Suppressor macrophage (primary cell): Measurements from ENCODE around the gene BTBD9.

Experiments
- DNase-seq, 4 experiments: peaks; one replicate each; pipeline ENCODE4 v3.0.0-alpha.2; 2020 to 2022

Gene BTBD9

DNA sequence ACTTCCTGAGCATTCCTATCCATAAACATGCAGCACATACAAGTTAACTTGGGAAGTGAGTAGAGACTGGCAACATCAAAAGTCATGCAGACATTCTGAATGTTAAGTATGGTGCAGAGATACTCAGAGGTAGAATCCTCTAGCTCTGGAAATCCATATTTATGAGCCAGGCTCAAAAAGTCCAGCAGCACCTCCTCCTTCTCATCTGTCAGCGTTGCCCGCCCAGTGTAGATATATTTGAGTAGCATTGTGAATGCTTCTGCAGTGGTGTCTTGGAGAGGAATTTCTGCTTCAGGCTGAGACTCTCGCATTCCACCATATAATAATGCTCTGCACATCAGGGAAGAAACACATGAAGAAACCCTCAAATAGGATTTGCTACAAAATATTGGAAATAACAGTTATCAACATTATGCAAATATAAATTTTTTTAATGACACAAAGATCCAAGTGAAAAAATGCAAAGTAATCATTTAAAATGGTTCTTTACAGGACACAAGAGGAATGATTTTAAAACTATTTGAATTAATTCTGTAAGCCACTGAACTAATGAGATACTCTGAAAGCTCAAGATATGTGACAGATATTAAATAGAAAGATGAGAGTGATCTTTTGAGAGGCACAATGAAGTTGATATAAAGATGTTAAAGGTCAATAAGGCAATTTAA is 45.6 kb downstream of the BTBD9 start:
- no peak for DNase-seq

DNA sequence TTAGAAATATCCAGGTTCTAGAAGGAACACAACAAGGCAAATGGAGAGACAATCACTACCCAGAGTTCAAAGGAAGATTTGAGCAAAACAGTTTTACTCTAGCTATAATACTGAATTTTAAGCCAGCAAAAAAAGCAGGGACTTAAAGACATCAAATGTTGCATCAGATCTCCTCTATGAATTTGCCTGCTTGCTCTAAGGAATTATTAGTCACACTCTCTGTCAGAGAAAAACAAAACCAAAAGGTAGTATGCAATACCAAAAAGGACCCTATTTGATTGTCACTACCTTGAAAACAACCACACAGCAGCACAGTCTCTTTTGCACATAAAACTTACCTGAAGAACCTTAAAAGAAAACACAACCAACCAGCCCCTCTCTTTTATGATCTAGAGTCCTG is 46.3 kb downstream of the BTBD9 start:
- DNase-seq: no peak

DNA sequence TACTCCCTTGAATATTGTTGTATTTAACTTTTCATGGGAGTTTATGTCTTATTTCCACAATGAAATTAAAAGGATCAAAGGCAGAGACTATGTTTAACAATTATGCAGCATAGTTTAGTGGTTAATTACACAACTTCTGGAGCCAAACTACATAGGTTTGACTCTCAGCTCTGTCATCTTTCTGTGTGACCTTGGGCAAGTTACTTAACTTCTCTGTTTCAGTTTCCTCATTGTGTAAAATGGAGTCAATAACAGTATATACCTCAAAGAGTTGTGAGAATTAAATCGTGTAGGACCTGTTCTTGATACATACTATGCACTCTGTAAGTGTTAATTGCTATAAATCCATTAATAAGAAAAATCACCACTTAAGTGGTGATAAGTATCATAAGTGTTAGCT is 48.3 kb downstream of the BTBD9 start:
- peak in 2 of 4 experiments; percentile 3 to 5 for DNase-seq

DNA sequence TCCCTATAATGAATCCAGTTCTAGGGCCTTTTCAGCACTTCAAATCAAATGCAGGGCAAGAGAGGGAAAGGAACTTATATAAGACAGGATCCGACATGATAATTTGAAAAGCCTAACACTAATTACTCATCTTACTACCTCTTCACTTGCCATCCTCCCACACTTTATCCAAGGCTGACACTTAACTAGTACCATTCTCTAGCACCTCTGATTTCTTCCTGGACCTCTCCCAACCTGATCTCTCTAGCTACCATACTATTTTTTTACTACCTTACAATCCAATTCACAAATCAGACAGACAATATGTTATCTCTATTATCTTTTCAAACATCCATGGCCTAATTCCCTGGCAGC is 50.4 kb downstream of the BTBD9 start:
- DNase-seq: no peak

DNA sequence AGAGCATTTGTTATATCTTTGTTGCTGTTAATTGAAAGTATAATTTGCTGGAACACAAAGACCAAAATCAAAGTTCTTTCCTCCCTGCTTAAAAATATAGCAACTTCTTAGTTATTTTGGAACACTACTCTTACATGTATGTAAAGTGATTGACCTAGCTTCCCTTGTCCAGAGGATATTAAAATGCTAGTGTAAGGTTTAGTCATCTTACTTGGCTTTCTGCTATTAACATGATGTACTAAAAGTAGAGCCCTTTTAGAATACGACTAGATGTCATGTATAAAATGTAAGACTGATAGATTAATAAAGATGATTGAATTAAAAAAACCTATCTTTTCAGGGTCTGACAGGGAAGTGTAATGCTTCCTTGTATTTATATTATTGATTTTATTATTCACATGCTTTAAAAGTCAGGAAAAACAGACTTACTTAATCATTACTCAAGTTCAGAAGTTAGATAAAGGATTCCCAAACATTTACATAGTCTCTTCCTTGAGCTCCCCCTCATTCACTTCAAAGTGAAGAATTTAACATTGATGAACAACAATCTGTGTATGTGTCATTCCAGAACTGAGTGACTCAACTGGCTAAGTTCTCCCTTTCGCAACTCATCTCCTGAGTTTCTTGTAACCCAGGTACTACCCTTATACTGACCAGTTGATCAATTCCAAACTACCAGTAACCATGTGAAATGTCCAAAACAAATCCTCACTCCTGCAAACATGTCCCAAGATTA is 50.9 kb downstream of the BTBD9 start:
- peak in 1 of 4 experiments; percentile 3 for DNase-seq

DNA sequence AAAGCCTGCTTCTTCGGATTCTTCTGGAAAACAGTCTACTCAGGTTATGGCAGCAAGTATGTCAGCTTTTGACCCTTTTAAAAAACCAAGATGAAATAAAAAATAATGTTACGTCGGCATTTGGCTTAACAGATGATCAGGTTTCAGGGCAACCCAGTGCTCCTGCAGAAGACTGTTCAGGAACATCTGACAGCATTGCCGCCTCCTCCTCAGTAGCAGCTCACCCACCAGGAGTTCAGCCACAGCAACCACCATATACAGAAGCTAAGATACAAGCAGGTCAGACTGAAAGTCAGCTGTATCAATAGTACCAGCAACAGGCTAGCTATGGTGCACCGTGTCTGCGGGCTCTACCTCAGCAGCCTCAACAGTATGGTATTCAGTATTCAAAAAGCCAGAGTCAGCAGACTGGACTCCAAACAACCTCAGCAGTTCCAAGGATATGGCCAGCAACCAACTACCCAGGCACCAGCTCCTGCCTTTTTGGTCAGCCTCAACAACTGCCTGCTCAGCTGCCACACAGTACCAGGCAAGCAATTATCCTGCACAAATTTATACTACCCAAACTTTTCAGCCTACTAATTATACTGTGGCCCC is 51.9 kb downstream of the BTBD9 start:
- no peak for DNase-seq

DNA sequence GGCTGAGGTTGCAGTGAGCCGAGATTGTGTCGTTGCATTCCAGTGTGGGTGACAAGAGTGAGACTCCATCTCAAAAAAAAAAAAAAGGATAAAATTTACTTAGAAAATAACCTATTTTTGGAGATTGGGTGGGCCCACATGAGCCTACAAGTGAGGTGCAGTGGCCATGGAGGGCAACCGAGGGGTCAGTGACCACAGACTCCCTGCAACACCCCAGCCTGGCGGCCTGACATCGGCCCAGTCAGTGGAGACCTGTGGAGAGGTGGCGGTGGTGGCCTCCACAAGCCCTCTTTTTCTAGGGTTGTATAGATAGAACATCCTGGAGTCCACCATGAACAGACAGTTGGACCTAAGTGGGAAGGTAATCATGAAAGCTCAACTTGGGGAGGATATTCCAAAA is 52.7 kb downstream of the BTBD9 start:
- DNase-seq: no peak

DNA sequence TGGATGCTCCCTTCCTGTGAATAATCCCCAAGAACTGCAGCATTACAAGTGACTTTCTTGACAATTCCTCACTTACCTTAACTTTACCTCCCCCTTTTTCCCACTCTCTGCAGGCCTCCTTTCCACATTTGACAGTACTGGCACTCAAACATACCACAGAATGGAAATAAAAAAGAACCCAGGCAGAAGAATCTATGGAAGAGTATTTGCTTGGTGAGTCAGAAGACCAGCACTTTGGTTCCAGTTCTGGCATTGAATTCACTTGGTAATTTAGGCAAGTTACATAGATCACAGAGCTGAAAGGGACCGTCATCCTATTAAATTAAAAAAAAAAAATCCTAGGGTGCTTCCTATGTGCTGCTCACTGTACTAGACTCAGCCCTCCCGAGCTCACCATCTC is 55.0 kb downstream of the BTBD9 start:
- no peak for DNase-seq

DNA sequence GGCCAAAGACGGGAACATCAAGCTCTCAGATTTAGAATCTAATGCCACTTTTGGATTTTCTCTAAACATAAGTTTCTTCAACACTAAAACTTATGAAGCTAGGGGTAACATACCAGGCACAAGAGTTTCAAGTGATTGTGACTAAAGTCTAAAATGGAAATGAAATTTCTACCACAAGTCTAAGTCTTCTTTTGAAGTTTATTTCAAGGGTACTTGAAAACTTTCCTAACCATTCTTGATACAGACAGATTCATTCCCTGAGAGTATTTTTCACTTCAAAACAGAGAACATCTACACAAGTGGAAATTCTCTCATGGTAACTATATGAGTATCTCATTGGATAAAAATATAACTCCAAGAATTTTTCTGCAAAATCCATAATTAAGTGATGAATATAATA is 56.2 kb downstream of the BTBD9 start:
- DNase-seq: no peak

DNA sequence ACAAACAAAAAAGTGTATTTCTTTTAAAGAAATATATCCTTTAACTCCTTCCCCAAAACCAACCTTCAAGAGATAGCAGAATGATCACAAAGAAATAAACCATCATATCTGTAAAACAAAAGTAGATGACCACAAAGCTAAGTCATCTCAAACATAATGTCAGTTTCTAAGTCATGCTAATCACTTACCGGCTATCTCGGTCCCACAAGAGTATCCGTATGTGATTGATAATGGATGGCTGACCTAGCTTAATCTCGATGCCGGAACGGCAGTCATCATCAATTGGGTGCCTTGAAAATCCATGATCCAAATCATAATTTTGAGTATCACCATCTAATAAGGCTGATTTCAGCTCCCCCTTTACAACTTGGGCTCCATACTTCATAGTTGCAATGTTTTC is 59.7 kb downstream of the BTBD9 start:
- no peak for DNase-seq

DNA sequence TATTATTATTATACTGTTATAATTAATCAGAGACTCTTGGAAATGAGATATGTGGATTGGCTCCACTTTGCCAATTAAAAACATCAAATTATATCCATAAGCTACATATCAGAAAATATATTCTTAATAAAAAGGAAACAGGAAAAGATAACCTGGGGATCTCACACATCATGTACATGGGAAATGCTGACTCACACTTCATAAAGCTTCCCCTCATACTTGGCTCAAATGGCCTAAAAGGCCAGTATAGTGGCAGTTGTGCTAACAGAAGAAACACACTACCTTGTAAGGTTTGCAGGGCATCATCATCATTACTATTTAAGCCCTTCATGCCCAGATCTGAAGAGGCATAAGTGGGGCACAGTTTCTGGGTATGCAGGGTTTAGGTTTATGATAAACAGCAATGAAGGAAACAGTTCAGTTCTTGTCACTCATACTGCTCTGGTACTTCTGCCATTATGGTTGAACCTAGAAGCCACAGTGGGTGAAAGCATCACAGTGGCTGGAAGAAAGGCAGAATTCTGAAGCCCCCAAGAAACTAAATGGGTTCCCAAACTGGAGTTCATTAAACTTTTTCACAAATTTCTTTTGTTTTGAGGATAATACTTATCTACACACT is 60.6 kb downstream of the BTBD9 start:
- no peak for DNase-seq

DNA sequence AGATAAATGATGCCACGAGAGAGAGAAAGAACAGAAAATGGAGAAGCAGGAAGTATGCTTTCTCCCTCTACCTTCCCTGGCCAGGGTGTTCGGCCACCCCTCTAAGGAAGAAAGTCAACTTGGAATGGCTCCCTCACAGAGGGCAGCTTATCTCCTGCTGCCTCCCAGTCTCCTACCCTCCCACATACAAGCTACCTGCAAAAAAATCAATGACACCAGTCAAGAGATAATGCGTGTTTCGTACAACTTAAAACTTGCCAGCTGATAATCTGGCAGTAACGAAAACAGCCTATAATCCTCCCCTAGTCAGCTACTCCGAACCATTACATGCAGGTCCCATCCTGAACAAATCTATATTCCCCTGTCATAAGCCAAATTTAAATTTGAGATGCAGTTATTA is 61.7 kb downstream of the BTBD9 start:
- no peak for DNase-seq

DNA sequence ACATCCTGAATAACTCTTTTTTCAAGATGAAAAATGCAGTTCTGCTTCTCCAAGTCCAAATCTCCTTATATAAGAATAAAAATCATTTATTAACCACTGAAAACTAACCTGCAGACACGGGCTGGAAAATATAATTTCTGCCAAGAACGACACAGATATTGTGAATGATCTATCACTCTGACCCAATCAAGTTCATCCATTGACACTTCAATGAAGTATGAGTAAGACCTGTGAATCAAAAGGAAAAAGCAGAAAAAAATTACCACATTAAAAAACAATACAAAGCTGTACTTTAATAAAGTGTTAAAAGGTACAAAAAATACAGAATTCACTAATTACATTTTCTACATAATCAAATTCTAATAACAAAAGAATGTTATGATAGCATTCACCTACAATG is 62.2 kb downstream of the BTBD9 start:
- no peak for DNase-seq

DNA sequence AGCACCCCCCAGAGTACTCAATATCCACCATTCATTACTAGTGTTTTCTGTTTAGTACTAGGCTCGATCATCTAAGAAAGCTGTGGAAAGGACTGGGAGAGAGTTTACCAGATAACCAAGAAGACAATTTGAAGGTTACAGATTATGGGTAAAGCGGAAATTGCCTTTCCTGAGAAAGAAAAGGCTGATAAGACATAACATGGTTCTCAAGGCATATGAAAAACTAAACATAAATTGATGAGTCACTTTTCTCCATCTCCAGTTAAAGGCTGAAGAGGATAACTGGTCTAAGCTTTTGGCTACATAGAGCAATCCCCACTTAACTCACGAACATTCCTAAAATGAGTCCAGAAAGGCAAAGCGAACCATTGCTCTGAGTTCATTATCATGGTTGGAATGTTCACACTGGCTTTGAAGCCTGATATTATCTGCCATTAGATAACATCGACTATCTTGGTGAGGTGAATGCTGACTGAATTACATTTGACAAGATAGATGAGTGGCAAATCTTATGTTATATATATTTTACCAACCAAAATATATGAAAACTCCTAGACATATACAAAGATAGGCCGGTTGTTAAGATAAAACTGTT is 65.8 kb downstream of the BTBD9 start:
- no peak for DNase-seq

DNA sequence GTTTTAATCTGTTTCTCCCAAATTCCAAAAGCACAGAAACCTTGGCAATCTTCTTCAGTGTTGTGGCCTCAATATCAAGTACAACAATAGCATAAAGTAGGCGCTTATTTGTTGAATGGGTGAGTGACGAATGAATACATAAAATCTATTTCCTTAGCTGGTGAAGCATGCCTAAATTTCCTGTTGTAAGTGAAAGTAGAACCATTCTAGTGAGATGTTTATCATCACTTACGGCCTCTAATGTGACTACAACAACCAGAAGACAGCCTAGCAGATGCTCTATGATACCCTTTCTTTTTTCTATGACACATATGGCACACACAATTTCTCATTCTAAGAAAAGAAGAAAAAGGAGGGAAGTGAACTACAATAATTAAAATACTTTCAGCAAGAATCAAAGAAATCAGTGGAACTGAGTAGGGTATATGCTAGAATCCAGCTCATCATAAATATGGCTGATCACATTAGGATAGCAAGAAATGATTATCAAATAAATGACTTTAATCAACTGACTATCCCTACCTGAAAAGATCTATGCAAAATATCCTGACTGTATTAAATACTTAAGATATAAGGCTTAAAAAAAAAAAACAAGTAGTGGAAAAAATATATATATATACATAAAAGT is 67.4 kb downstream of the BTBD9 start:
- no peak for DNase-seq

DNA sequence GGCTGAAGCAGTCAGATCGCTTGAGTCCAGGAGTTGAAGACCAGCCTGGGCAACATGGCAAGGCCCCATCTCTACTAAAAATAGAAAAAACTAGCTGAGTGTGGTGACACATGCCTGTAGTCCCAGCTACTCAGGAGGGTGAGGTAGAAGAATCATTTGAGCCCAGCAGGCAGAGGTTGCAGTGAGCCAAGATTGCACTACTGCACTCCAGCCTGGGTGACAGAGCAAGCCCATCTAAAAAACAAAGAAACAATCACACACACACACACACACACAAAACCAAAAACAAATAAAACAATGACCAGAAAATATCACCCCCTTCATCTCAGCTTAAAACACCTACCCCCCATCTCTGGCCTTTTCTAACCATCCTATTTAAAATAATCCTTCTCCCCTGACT is 68.0 kb downstream of the BTBD9 start:
- DNase-seq: no peak

DNA sequence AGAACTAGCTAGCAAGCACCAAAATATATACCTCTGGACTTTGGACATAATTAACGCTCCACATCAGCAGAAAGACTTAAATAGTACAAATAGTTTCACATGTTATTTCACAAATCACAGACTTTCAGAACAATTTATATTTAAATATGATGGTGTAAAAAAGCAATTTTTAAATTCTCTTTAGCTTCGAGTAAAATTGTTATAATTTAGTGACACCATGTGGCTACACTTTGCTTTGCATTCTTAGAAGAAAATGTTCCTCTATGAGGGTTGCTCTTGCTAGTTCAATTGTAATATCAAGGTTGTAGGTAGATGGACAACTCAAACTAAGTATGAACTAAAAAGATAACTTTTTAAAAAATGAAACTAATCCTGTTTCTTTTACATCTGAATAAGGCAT is 69.0 kb downstream of the BTBD9 start:
- DNase-seq: peak in 3 of 4 experiments; percentile 1 to 36 (median 20)

DNA sequence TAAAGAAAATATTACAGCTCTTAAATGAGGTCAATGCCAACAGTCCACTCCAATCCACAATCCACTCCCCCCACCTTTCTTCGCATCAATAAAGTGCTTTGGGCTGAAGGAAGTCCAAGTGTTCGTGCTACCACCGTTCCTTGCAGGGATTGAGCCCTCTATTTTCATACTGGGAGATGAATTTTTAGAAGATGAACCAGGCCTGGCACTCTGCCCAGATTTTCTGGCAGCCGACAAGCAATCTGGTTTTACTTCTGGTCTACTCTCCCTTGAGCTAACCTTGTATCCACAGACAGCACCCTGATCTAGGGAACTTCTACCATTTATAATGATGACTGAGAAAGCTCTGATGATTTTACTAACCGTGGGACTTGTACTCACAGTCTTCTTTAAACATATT is 72.3 kb downstream of the BTBD9 start:
- DNase-seq: peak in 2 of 4 experiments; percentile 1 to 7

DNA sequence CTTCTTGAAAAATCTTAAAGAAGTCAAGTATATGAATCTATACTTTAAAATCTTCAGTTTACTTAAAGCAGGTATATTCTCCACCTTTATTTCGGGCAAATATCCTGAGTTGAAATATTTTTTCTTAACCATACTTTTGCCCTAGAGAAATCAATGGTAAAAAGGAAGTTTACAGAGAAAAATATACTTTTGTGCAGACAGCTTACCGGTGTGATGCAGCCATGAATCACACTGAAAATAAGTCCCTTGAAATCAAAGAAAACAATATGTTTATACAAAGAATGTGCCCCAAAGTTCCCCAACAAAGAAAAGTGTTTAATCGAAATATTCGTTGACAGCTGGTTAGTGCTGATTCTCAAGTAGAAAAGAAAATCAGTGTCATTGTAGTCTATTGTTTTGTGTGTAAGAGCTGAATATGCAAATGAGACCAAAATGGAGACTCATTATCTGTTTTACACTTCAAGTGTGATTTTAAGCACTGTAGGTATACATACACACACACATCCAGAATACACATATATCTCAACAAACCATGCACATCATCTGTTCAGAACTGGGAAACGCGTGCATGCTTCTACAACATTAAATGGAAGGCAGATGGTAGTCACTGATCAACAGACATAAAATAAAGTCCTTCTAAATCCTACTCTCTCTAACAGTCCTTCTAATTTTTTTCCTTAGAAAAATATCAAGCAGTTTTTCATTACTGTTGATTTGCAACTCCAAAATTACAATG is 73.3 kb downstream of the BTBD9 start:
- no peak for DNase-seq

DNA sequence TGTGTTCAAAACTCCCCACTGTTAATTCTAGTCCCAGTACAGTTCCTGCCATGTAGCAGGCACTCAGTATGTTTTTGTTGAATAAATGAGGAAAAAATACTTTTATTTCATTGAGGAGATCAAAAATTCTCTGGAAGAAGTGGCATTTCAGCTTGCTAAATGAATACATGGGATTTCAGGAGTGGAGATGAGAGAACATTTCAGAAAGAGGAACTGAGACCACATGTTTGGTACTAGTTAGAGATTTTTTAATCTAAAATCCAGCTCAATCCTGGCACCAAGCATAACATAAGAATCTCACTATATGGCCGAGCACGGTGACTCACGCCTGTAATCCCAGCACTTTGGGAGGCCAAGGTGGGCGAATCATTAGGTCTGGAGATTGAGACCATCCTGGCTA is 75.4 kb downstream of the BTBD9 start:
- DNase-seq: no peak

DNA sequence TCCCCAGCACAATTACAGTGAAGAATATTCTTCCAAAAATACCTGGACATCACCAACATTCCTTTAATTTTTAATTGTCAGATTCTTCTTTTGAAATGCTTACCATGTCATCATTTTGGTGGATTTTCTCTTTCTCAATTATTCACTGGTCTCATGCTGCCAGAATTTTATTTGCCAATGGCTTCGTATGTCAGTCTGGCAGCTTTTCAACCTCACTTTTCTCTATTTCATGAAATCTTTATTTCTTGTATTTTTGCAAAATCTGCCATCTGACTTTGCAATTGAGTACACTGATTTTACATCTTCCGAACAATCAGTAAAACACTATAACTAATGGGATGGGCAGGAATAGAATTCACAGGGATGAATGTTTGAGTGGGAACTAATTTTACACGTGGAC is 84.1 kb downstream of the BTBD9 start:
- DNase-seq: no peak
